ENCODE measurements around the gene NOTCH1.

DNA sequence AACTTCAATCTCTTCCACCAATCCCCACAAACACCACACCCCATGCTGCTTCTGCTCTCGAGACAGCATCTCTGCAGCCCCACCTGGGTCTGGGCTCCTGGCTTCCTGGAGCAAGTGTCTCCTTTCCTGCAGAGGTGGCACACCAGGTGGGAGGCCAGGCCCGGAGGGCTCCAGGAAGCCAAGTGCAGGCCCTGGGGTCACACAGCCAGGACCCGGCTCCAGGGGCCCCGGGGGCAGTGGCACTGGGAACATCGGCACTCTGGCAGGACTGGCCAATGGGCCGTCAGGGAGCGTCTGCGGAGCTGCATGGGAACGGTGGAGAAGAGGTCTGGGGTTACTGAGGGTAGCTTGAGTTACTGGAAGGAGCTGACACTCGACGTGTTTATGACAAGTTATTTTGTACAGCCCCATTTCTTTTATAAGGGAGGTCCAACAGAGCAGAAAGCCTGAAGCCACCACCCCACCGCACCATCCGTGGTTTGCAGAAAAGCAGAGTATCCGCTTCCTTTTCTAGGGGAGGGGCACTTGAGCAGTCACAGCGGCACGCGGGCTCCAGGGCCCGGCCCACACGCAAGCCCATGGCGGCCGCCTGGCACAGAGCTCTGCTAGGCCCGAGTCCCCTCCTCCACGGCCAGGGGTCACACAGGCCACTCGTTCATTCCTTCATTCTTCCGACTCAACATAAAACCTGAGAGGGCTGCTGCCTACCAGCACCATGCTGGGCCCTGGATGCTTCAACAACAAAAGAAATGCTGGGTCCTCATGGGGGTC, 91.6 kb downstream of the NOTCH1 start:
- TF ChIP-seq, protein P1, sequence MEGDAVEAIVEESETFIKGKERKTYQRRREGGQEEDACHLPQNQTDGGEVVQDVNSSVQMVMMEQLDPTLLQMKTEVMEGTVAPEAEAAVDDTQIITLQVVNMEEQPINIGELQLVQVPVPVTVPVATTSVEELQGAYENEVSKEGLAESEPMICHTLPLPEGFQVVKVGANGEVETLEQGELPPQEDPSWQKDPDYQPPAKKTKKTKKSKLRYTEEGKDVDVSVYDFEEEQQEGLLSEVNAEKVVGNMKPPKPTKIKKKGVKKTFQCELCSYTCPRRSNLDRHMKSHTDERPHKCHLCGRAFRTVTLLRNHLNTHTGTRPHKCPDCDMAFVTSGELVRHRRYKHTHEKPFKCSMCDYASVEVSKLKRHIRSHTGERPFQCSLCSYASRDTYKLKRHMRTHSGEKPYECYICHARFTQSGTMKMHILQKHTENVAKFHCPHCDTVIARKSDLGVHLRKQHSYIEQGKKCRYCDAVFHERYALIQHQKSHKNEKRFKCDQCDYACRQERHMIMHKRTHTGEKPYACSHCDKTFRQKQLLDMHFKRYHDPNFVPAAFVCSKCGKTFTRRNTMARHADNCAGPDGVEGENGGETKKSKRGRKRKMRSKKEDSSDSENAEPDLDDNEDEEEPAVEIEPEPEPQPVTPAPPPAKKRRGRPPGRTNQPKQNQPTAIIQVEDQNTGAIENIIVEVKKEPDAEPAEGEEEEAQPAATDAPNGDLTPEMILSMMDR (IDR thresholded peaks at IDR 0.05), result no peak
- no peak for TF ChIP-seq NR3C1 (CRISPR knock-in tag; conservative IDR thresholded peaks at IDR 0.05; ENCODE audit: low read depth)
- no peak for TF ChIP-seq ZNF121 (CRISPR knock-in tag; IDR thresholded peaks at IDR 0.05)
- no peak for TF ChIP-seq USF2 (CRISPR knock-in tag; IDR thresholded peaks at IDR 0.05)
- TF ChIP-seq, protein P2, sequence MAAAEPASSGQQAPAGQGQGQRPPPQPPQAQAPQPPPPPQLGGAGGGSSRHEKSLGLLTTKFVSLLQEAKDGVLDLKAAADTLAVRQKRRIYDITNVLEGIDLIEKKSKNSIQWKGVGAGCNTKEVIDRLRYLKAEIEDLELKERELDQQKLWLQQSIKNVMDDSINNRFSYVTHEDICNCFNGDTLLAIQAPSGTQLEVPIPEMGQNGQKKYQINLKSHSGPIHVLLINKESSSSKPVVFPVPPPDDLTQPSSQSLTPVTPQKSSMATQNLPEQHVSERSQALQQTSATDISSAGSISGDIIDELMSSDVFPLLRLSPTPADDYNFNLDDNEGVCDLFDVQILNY (CRISPR knock-in tag; IDR thresholded peaks at IDR 0.05), result no peak

All from WTC11 (cell line).